Uterus (tissue), 4 donors: Measurements from ENCODE around the gene DEPDC7. TPM values are rescaled to one million over a fixed set of nuclear protein-coding genes. Genes with fewer than 3 reads are reported as not detected.

Experiments
- DNase-seq, 2 donors: peaks; one replicate each; pipeline ENCODE4 v3.0.0-alpha.2; 2019 to 2020
- H3K27ac ChIP-seq, 2 donors: fragments of 200-600 bp; sonication (generic); 1 replicate in 1 of 2; 2 replicates in 1 of 2; pipeline ENCODE4 v1.5.1; 2016 to 2018
- H3K27me3 ChIP-seq, 2 donors: fragments of 200-600 bp; sonication (generic); one replicate each; pipeline ENCODE4 v1.5.1; 2018 to 2019; ENCODE audit warnings: control low read depth in 1 of 2
- H3K36me3 ChIP-seq, 2 donors: fragments of 200-600 bp; sonication (generic); one replicate each; pipeline ENCODE4 v1.5.1; 2019; ENCODE audit warnings: control low read depth in 1 of 2
- H3K4me1 ChIP-seq, 2 donors: fragments of 200-600 bp; sonication (generic); one replicate each; pipeline ENCODE4 v1.5.1; 2018 to 2019; ENCODE audit warnings: control low read depth in 1 of 2
- H3K4me3 ChIP-seq, 2 donors: fragments of 200-600 bp; sonication (generic); 1 replicate in 1 of 2; 2 replicates in 1 of 2; pipeline ENCODE4 v1.5.1; 2018 to 2019; ENCODE audit warnings: mild to moderate bottlenecking in 1 of 2
- H3K9me3 ChIP-seq, 2 donors: fragments of 200-600 bp; sonication (generic); one replicate each; pipeline ENCODE4 v1.5.1; 2019; ENCODE audit warnings: control low read depth in 1 of 2
- CTCF ChIP-seq, 4 experiments: fragments of 200-600 bp in 2 of 4; fragments of 450-650 bp in 2 of 4; sonication (generic) in 2 of 4; IDR thresholded peaks; one replicate each; pipeline ENCODE4 v1.5.1; 2016 to 2019; ENCODE audit warnings: antibody characterized with exemption in 4 of 4, mild to moderate bottlenecking in 2 of 4, moderate library complexity in 1 of 4
- POLR2A ChIP-seq, 2 donors: fragments of 450-650 bp; IDR thresholded peaks; one replicate each; pipeline ENCODE4 v1.6.1; 2016; ENCODE audit warnings: antibody characterized with exemption in 2 of 2, mild to moderate bottlenecking in 1 of 2, moderate library complexity in 1 of 2
- intact Hi-C: fragments of 100-400 bp; cut with DNase I; formaldehyde crosslinking; loops from one replicate; pipeline ENCODE4 v1.15.1; 2023; ENCODE audit warnings: low total_unique reads
- total RNA-seq, 4 donors: library from RNA; depleted of rRNA in 3 of 4; stranded (reverse); fragments of >200 nt in 3 of 4; gene quantifications; one replicate each; pipeline versions ENCODE4 v1.1.0 to v1.2.4, GENCODE V29; 2014 to 2023
- donor health status: DM: yes; HTN: yes; CAD: no.

Gene DEPDC7
- total RNA-seq, 4 donors from 2014 or later: 1.3 to 6.4 (median 1.3) TPM; not detected in 1

- Histone ChIP-seq H3K4me3 (no peak overlapping the region), H3K27me3 (no peaks in the 10 kb centered on the region), H3K36me3 (no peaks in the 10 kb centered on the region), H3K27ac (no peak overlapping the region), H3K9me3 (no peaks in the 10 kb centered on the region), H3K4me1 (no peaks in the 10 kb centered on the region)
- no peak for DNase-seq
- intact Hi-C loops: no loop called here
- TF ChIP-seq POLR2A (IDR thresholded peaks at IDR 0.05) (no peak), CTCF (IDR thresholded peaks at IDR 0.05) (no peak)
Observed at GRCh38 chr11:33018840-33019239, 3.2 kb downstream of the DEPDC7 start.

GRCh38 chr11:33021501-33021900, 5.8 kb downstream of the DEPDC7 start:
- intact Hi-C loops: no loop called here
- Histone ChIP-seq H3K4me1 (no peaks in the 10 kb centered on the region), H3K27me3 (no peaks in the 10 kb centered on the region), H3K36me3 (no peaks in the 10 kb centered on the region), H3K27ac (no peak overlapping the region), H3K4me3 (no peak overlapping the region), H3K9me3 (no peaks in the 10 kb centered on the region)
- TF ChIP-seq POLR2A (IDR thresholded peaks at IDR 0.05): no peak
- no peak for TF ChIP-seq CTCF (IDR thresholded peaks at IDR 0.05)
- no peak for DNase-seq

- intact Hi-C loops: no loop called here
- H3K9me3 ChIP-seq: no peaks in the 10 kb centered on the region
- no peaks in the 10 kb centered on the region for H3K36me3 ChIP-seq
- H3K4me1 ChIP-seq: no peaks in the 10 kb centered on the region
- H3K27me3 ChIP-seq: no peaks in the 10 kb centered on the region
- DNase-seq: no peak
- H3K27ac ChIP-seq: no peak overlapping the region
- no peak overlapping the region for H3K4me3 ChIP-seq
- TF ChIP-seq POLR2A (IDR thresholded peaks at IDR 0.05) (no peak), CTCF (IDR thresholded peaks at IDR 0.05) (no peak)
Observed at GRCh38 chr11:33021937-33022336, 6.3 kb downstream of the DEPDC7 start.

GRCh38 chr11:33025339-33025722, 9.7 kb downstream of the DEPDC7 start:
- no peak for DNase-seq
- intact Hi-C loops: no loop called here
- Histone ChIP-seq H3K27me3 (no peaks in the 10 kb centered on the region), H3K36me3 (no peaks in the 10 kb centered on the region), H3K27ac (no peak overlapping the region), H3K4me1 (no peaks in the 10 kb centered on the region), H3K9me3 (no peaks in the 10 kb centered on the region), H3K4me3 (no peak overlapping the region)
- TF ChIP-seq CTCF (IDR thresholded peaks at IDR 0.05) (no peak), POLR2A (IDR thresholded peaks at IDR 0.05) (no peak)

GRCh38 chr11:33027233-33027632, 11.6 kb downstream of the DEPDC7 start:
- Histone ChIP-seq H3K27ac (no peak overlapping the region), H3K4me1 (no peaks in the 10 kb centered on the region), H3K4me3 (no peak overlapping the region), H3K27me3 (no peaks in the 10 kb centered on the region), H3K36me3 (no peaks in the 10 kb centered on the region), H3K9me3 (no peaks in the 10 kb centered on the region)
- DNase-seq: no peak
- no peak for TF ChIP-seq CTCF (IDR thresholded peaks at IDR 0.05)
- no peak for TF ChIP-seq POLR2A (IDR thresholded peaks at IDR 0.05)
- intact Hi-C loops: no loop called here
